Prostate gland (tissue), 2 donors: Measurements from ENCODE around the gene NDUFB3. TPM values are rescaled to one million over a fixed set of nuclear protein-coding genes. Genes with fewer than 3 reads are reported as not detected.

Experiments
- DNase-seq: peaks from one replicate; pipeline ENCODE4 v3.0.0-alpha.2; 2019; ENCODE audit warnings: low spot score
- H3K27ac ChIP-seq, 2 donors: fragments of 200-600 bp; sonication (generic); 2 replicates each; pipeline ENCODE4 v1.5.1; 2017 to 2019
- H3K27me3 ChIP-seq: fragments of 200-600 bp; sonication (generic); replicated peaks from 2 replicates; pipeline ENCODE4 v1.5.1; 2019; ENCODE audit not compliant: insufficient read depth
- H3K36me3 ChIP-seq, 2 donors: fragments of 200-600 bp; sonication (generic); 1 replicate in 1 of 2; 2 replicates in 1 of 2; pipeline versions ENCODE4 v1.5.1 to v1.8.1; 2017 to 2019
- H3K4me1 ChIP-seq: fragments of 200-600 bp; sonication (generic); replicated peaks from 2 replicates; pipeline ENCODE4 v1.5.1; 2019
- H3K4me3 ChIP-seq, 2 donors: fragments of 200-600 bp; sonication (generic); 2 replicates each; pipeline ENCODE4 v1.5.1; 2017 to 2019
- H3K9me3 ChIP-seq: fragments of 200-600 bp; sonication (generic); 2 replicates; pipeline ENCODE4 v1.5.1; 2017
- CTCF ChIP-seq, 4 experiments: fragments of 200-600 bp in 2 of 4; fragments of 450-650 bp in 2 of 4; sonication (generic) in 2 of 4; IDR thresholded peaks; 1 replicate in 3 of 4; 2 replicates in 1 of 4; pipeline ENCODE4 v1.5.1; 2016 to 2019; ENCODE audit warnings: antibody characterized with exemption in 4 of 4, mild to moderate bottlenecking in 2 of 4, moderate library complexity in 2 of 4
- POLR2A ChIP-seq: fragments of 450-650 bp; IDR thresholded peaks from one replicate; pipeline ENCODE4 v1.6.1; 2016; ENCODE audit warnings: antibody characterized with exemption, mild to moderate bottlenecking
- POLR2AphosphoS5 ChIP-seq: sonication (generic); formaldehyde crosslinking; IDR thresholded peaks from one replicate; pipeline ENCODE4 v1.6.1; 2017; ENCODE audit warnings: antibody characterized with exemption
- WGBS: methylation state at CpG from one replicate; pipeline ENCODE4 v1.1.5; 2018; 5-methylcytosine and 5-hydroxymethylcytosine counted together
- intact Hi-C: fragments of 100-400 bp; cut with DNase I; formaldehyde crosslinking; loops from one replicate; pipeline ENCODE4 v1.14.2; 2022
- total RNA-seq, 2 donors: library from RNA; depleted of rRNA; stranded (reverse); fragments of >200 nt; gene quantifications; one replicate each; pipeline ENCODE4 v1.1.0, GENCODE V29; 2016

NDUFB3 gene
- total RNA-seq, 2 donors from 2014 or later = 45.5 to 84.3 TPM

GRCh38 chr2:201090574-201090973 lies 18.8 kb downstream of the NDUFB3 start:
- no peak for DNase-seq
- Histone ChIP-seq H3K9me3 (no peaks in the 10 kb centered on the region), H3K27me3 (no peaks in the 10 kb centered on the region), H3K4me1 (no peaks in the 10 kb centered on the region), H3K4me3 (no peak overlapping the region), H3K27ac (no peak overlapping the region), H3K36me3 (no peaks in the 10 kb centered on the region)
- 93% methylated on average over 4 of the region's 4 CpGs for WGBS
- intact Hi-C loops = no loop called here
- no peak for TF ChIP-seq CTCF (IDR thresholded peaks at IDR 0.05)

- intact Hi-C loops = no loop called here
- 91% methylated on average over 5 of the region's 5 CpGs for WGBS
- no peak for TF ChIP-seq POLR2AphosphoS5
- TF ChIP-seq CTCF (IDR thresholded peaks at IDR 0.05) = no peak
- TF ChIP-seq POLR2A = no peak
These were observed 21.8 kb downstream of the NDUFB3 start for GRCh38 chr2:201093573-201093972.

GRCh38 chr2:201100497-201100896 lies 28.7 kb downstream of the NDUFB3 start:
- WGBS = 95% methylated on average over 3 of the region's 3 CpGs
- intact Hi-C loops = no loop called here
- H3K4me3 ChIP-seq = no peak overlapping the region
- no peak for TF ChIP-seq POLR2AphosphoS5
- TF ChIP-seq POLR2A = no peak
- no peak for TF ChIP-seq CTCF (IDR thresholded peaks at IDR 0.05)
- H3K4me1 ChIP-seq = no peaks in the 10 kb centered on the region
- no peak overlapping the region for H3K27ac ChIP-seq
- no peaks in the 10 kb centered on the region for H3K27me3 ChIP-seq
- H3K9me3 ChIP-seq = no peaks in the 10 kb centered on the region
- no peak for DNase-seq
- no peaks in the 10 kb centered on the region for H3K36me3 ChIP-seq

More at GRCh38 chr2:201093573-201093972, 21.8 kb downstream of the NDUFB3 start:
- Histone ChIP-seq H3K36me3 (no peaks in the 10 kb centered on the region), H3K4me1 (no peaks in the 10 kb centered on the region), H3K27ac (no peak overlapping the region), H3K4me3 (no peak overlapping the region), H3K9me3 (no peaks in the 10 kb centered on the region), H3K27me3 (no peaks in the 10 kb centered on the region)
- no peak for DNase-seq

GRCh38 chr2:201105759-201106158 lies 34.0 kb downstream of the NDUFB3 start:
- no peak for TF ChIP-seq POLR2AphosphoS5
- no peak for TF ChIP-seq CTCF (IDR thresholded peaks at IDR 0.05)
- no peak for TF ChIP-seq POLR2A
- no peaks in the 10 kb centered on the region for H3K36me3 ChIP-seq
- 100% methylated on average over 1 of the region's 1 CpG for WGBS
- intact Hi-C loops = no loop called here
- H3K4me1 ChIP-seq = no peaks in the 10 kb centered on the region
- H3K9me3 ChIP-seq = no peaks in the 10 kb centered on the region
- DNase-seq = no peak
- H3K27ac ChIP-seq = no peak overlapping the region
- no peak overlapping the region for H3K4me3 ChIP-seq
- H3K27me3 ChIP-seq = no peaks in the 10 kb centered on the region

- no peak for DNase-seq
- H3K9me3 ChIP-seq = no peaks in the 10 kb centered on the region
- WGBS = 95% methylated on average over 2 of the region's 2 CpGs
- no peaks in the 10 kb centered on the region for H3K36me3 ChIP-seq
- no peak overlapping the region for H3K27ac ChIP-seq
- TF ChIP-seq POLR2AphosphoS5 (no peak), POLR2A (no peak), CTCF (IDR thresholded peaks at IDR 0.05) (no peak)
- no peak overlapping the region for H3K4me3 ChIP-seq
- no peaks in the 10 kb centered on the region for H3K4me1 ChIP-seq
- intact Hi-C loops = no loop called here
- no peaks in the 10 kb centered on the region for H3K27me3 ChIP-seq
These were observed 35.8 kb downstream of the NDUFB3 start for GRCh38 chr2:201107624-201108023.
